Ovary (tissue), 3 donors: ENCODE results near the gene C10orf105.

Source experiments
- CTCF ChIP-seq, 3 donors: fragments of 450-650 bp in 2 of 3; fragments of 200-600 bp in 1 of 3; IDR thresholded peaks; one replicate each; pipeline versions ENCODE4 v1.5.1 to v1.8.0; 2016 to 2022; ENCODE audit warnings: antibody characterized with exemption in 3 of 3, mild to moderate bottlenecking in 1 of 3
- POLR2A ChIP-seq: fragments of 450-650 bp; IDR thresholded peaks from one replicate; pipeline ENCODE4 v1.6.1; 2017; ENCODE audit warnings: antibody characterized with exemption, mild to moderate bottlenecking, moderate library complexity
- donor health status: DM: no; HTN: no; CAD: no.

DNA sequence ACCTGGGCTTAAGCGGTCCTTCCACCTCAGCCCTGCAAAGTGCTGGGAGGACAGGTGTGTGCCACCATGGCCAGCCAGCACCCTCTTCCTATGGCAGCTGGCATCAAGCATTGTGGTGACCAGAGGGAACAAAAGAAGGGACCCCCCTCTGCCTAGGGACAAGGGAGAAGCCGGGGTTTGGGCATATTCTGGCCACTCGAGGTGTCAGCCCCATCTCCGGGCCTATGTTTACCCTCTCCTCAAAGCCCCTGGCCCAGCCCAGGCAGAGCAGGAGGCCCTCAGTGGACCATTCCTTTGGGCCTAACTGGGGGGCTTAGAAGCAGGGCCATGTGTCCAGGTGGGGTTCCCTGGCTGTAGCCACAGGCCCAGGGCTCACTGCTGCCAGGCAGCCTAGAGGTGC is 29.8 kb upstream of the C10orf105 start:
- TF ChIP-seq CTCF (IDR thresholded peaks at IDR 0.05) (no peak), POLR2A (no peak)
